ENCODE data around the gene C16orf74.

C16orf74 gene

GRCh38 chr16:85682516-85682915, 68.4 kb downstream of the C16orf74 start:
- FAIRE-seq = no peak
- TF ChIP-seq TAF1 (IDR thresholded peaks at IDR 0.05; ENCODE audit: borderline replicate concordance, low read depth, low read length) (no peak), POLR2AphosphoS5 (IDR thresholded peaks at IDR 0.05; ENCODE audit: low read depth, low read length) (no peak), POLR2A (IDR thresholded peaks at IDR 0.05; ENCODE audit: low read depth, low read length) (no peak)
- no peak for DNase-seq (ENCODE audit: insufficient read length)

- no peak for DNase-seq (ENCODE audit: insufficient read length)
- TF ChIP-seq POLR2AphosphoS5 (IDR thresholded peaks at IDR 0.05; ENCODE audit: low read depth, low read length) (no peak), TAF1 (IDR thresholded peaks at IDR 0.05; ENCODE audit: borderline replicate concordance, low read depth, low read length) (no peak), POLR2A (IDR thresholded peaks at IDR 0.05; ENCODE audit: low read depth, low read length) (no peak)
- no peak for FAIRE-seq
These were observed 69.6 kb downstream of the C16orf74 start for GRCh38 chr16:85681255-85681654.

- TF ChIP-seq POLR2A (IDR thresholded peaks at IDR 0.05; ENCODE audit: low read depth, low read length) (no peak), TAF1 (IDR thresholded peaks at IDR 0.05; ENCODE audit: borderline replicate concordance, low read depth, low read length) (no peak), POLR2AphosphoS5 (IDR thresholded peaks at IDR 0.05; ENCODE audit: low read depth, low read length) (no peak)
- no peak for DNase-seq (ENCODE audit: insufficient read length)
- FAIRE-seq = no peak
These were observed 70.4 kb downstream of the C16orf74 start for GRCh38 chr16:85680352-85680944.

GRCh38 chr16:85679870-85680269, 71.0 kb downstream of the C16orf74 start:
- DNase-seq (ENCODE audit: insufficient read length) (no peak), FAIRE-seq (no peak)
- TF ChIP-seq TAF1 (IDR thresholded peaks at IDR 0.05; ENCODE audit: borderline replicate concordance, low read depth, low read length) = no peak
- TF ChIP-seq POLR2AphosphoS5 (IDR thresholded peaks at IDR 0.05; ENCODE audit: low read depth, low read length) = no peak
- no peak for TF ChIP-seq POLR2A (IDR thresholded peaks at IDR 0.05; ENCODE audit: low read depth, low read length)

GRCh38 chr16:85678821-85679220, 72.1 kb downstream of the C16orf74 start:
- TF ChIP-seq TAF1 (IDR thresholded peaks at IDR 0.05; ENCODE audit: borderline replicate concordance, low read depth, low read length) (no peak), POLR2A (IDR thresholded peaks at IDR 0.05; ENCODE audit: low read depth, low read length) (no peak), POLR2AphosphoS5 (IDR thresholded peaks at IDR 0.05; ENCODE audit: low read depth, low read length) (no peak)
- DNase-seq (ENCODE audit: insufficient read length) (no peak), FAIRE-seq (no peak)

- TF ChIP-seq POLR2AphosphoS5 (IDR thresholded peaks at IDR 0.05; ENCODE audit: low read depth, low read length) (no peak), POLR2A (IDR thresholded peaks at IDR 0.05; ENCODE audit: low read depth, low read length) (no peak), TAF1 (IDR thresholded peaks at IDR 0.05; ENCODE audit: borderline replicate concordance, low read depth, low read length) (no peak)
- DNase-seq (ENCODE audit: insufficient read length) (no peak), FAIRE-seq (no peak)
These were observed 72.9 kb downstream of the C16orf74 start for GRCh38 chr16:85678016-85678415.

- no peak for FAIRE-seq
- TF ChIP-seq POLR2AphosphoS5 (IDR thresholded peaks at IDR 0.05; ENCODE audit: low read depth, low read length) = no peak
- no peak for TF ChIP-seq TAF1 (IDR thresholded peaks at IDR 0.05; ENCODE audit: borderline replicate concordance, low read depth, low read length)
- TF ChIP-seq POLR2A (IDR thresholded peaks at IDR 0.05; ENCODE audit: low read depth, low read length) = no peak
These were observed 73.4 kb downstream of the C16orf74 start for GRCh38 chr16:85677383-85677967.

GRCh38 chr16:85676466-85676865, 74.4 kb downstream of the C16orf74 start:
- TF ChIP-seq TAF1 (IDR thresholded peaks at IDR 0.05; ENCODE audit: borderline replicate concordance, low read depth, low read length) (no peak), POLR2A (IDR thresholded peaks at IDR 0.05; ENCODE audit: low read depth, low read length) (no peak), POLR2AphosphoS5 (IDR thresholded peaks at IDR 0.05; ENCODE audit: low read depth, low read length) (no peak)
- FAIRE-seq (no peak), DNase-seq (ENCODE audit: insufficient read length) (no peak)

More at GRCh38 chr16:85677383-85677967, 73.4 kb downstream of the C16orf74 start:
- DNase-seq (ENCODE audit: insufficient read length) = no peak

- no peak for TF ChIP-seq POLR2AphosphoS5 (IDR thresholded peaks at IDR 0.05; ENCODE audit: low read depth, low read length)
- no peak for TF ChIP-seq TAF1 (IDR thresholded peaks at IDR 0.05; ENCODE audit: borderline replicate concordance, low read depth, low read length)
- no peak for TF ChIP-seq POLR2A (IDR thresholded peaks at IDR 0.05; ENCODE audit: low read depth, low read length)
- FAIRE-seq = no peak
- DNase-seq (ENCODE audit: insufficient read length) = no peak
These were observed 75.5 kb downstream of the C16orf74 start for GRCh38 chr16:85675251-85675874.

GRCh38 chr16:85674828-85675227, 76.1 kb downstream of the C16orf74 start:
- FAIRE-seq = no peak
- no peak for DNase-seq (ENCODE audit: insufficient read length)
- no peak for TF ChIP-seq TAF1 (IDR thresholded peaks at IDR 0.05; ENCODE audit: borderline replicate concordance, low read depth, low read length)
- no peak for TF ChIP-seq POLR2A (IDR thresholded peaks at IDR 0.05; ENCODE audit: low read depth, low read length)
- no peak for TF ChIP-seq POLR2AphosphoS5 (IDR thresholded peaks at IDR 0.05; ENCODE audit: low read depth, low read length)

GRCh38 chr16:85674418-85674755, 76.5 kb downstream of the C16orf74 start:
- DNase-seq (ENCODE audit: insufficient read length) (no peak), FAIRE-seq (no peak)
- TF ChIP-seq POLR2A (IDR thresholded peaks at IDR 0.05; ENCODE audit: low read depth, low read length) (no peak), POLR2AphosphoS5 (IDR thresholded peaks at IDR 0.05; ENCODE audit: low read depth, low read length) (no peak), TAF1 (IDR thresholded peaks at IDR 0.05; ENCODE audit: borderline replicate concordance, low read depth, low read length) (no peak)

Data from GM12892 (cell line).